ENCODE data around the gene CHM.
"Not testable (repeated sequence)": the region's sequence is repeated elsewhere in the genome, so short reads cannot be mapped to it uniquely, and the experiment has no call there.

Gene CHM

DNA sequence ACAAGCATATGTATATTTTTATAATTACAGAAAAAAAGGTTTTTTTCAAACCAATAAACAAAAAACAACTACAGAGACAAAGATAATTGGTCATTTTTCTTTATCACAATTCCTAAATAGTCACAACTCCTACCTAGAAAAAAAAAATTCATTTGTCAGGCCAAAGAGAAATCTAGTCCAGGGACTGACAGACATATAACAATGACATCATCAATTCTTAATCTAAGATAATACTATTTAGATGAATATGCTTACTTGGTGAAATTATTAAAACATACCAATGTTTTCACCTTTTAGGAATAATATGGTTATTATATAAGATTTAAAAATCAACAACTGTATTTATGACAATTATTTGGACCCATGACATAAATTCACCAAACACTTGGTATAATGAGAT lies 48.4 kb downstream of the CHM start:
- DNase-seq (ENCODE audit: low read depth in 2 of 2), result no peak

- DNase-seq (ENCODE audit: low read depth in 2 of 2), result no peak
These were observed 50.8 kb downstream of the CHM start for GRCh38 chrX:85996555-85996954.

- no peak for DNase-seq (ENCODE audit: low read depth in 2 of 2)
These were observed 51.7 kb downstream of the CHM start for GRCh38 chrX:85995641-85996040.

DNA sequence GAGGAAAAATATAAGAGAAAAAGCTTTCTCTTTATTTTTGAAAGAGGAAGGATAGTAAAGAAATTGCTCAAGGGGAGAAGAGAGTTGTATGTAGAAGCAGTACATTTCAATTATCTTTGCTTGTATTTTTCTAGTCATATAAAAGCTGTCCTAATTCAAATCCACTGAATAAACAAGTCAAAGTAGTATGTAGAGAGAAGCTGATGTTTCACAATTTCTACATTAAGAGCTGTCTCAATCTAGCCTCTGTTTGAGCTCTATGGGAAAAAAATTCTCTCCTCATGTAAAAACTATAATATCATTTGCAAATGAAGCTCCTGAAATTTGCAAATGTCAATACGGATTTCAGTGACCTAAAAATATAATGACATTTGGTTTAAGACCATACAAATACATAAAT lies 52.6 kb downstream of the CHM start:
- DNase-seq (ENCODE audit: low read depth in 2 of 2), result no peak

DNA sequence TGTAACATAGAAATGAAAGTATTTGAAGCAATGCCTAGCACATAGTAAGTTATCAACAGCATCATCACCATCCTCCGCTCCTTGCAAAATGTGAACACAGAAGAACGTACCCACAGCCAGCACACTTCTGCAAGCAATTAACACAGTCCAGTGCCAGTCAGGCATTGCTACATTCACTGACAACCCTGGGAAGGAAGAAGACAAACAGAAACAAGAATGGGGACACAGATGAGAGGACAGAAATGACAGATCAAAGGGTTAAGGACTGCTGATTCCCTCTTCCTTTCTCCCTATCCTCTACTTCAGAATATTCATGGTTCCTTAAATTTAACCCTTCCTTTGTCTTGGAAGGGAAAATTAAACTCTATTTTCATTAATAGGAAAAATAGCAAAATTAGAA lies 53.1 kb downstream of the CHM start:
- no peak for DNase-seq (ENCODE audit: low read depth in 2 of 2)

- no peak for DNase-seq (ENCODE audit: low read depth in 2 of 2)
These were observed 53.7 kb downstream of the CHM start for GRCh38 chrX:85993539-85994197.

DNA sequence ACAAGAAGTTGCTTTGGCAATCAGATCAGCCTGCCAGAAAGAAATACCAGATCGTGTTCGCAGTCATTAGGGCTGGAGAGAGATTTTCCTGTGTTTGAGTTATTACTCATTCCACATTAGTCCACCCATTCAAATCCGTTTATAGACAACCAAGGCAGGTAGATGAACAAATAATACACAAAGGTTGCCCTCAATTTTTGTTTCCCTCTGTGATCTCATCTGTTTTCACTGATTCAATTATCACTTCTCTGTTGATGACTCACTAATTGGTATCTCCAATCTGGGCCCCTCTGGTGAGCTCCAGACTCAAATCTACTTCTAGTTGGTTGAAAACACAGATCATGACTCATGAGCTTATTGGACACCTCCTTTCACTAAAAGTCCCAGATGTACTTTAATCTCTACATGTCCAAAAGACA lies 54.5 kb downstream of the CHM start:
- no peak for DNase-seq (ENCODE audit: low read depth in 2 of 2)

DNA sequence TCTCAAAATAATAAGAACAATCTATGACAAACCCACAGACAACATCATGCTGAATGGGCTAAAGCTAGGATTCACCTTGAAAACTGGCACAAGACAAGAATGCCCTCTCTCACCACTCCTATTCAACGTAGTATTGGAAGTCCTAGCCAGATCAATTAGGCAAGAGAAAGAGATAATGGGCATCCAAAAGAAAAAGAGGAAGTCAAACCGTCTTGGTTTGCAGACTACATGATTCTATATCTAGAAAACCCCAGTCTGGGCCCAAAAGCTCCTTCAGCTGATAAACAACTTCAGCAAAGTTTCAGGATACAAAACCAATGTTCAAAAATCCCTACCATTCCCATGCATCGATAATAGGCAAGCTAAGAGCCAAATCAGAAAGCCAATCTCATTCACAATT lies 59.0 kb downstream of the CHM start:
- no peak for DNase-seq (ENCODE audit: low read depth in 2 of 2)

GRCh38 chrX:85980286-85980685 lies 67.1 kb downstream of the CHM start:
- no peak for DNase-seq (ENCODE audit: low read depth in 2 of 2)

GRCh38 chrX:85977218-85977617 lies 70.1 kb downstream of the CHM start:
- no peak for DNase-seq (ENCODE audit: low read depth in 2 of 2)

- not testable (repeated sequence) for DNase-seq (ENCODE audit: low read depth in 2 of 2)
These were observed 75.0 kb downstream of the CHM start for GRCh38 chrX:85972351-85972750.

GRCh38 chrX:85964744-85965143 lies 82.6 kb downstream of the CHM start:
- DNase-seq (ENCODE audit: low read depth in 2 of 2), result no peak

DNA sequence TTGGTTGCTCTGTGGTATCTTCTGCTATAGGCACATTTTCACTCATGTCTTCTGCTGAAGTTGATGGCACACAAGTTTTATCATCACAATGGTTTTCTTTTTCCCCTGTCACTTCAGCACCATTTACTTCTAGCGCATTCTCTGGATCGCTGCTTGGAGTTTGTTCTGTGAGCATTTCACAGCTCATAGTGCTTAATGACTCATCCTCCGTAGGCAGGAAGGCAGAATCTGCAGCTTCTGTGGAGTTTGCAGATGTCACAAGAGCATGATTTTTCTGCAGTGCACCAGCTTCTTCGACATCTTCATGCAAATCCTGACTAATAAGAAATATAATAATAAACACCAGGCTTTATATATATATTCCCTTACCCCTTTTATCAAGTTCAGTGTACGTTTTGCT lies 83.6 kb downstream of the CHM start:
- DNase-seq (ENCODE audit: low read depth in 2 of 2), result no peak

DNA sequence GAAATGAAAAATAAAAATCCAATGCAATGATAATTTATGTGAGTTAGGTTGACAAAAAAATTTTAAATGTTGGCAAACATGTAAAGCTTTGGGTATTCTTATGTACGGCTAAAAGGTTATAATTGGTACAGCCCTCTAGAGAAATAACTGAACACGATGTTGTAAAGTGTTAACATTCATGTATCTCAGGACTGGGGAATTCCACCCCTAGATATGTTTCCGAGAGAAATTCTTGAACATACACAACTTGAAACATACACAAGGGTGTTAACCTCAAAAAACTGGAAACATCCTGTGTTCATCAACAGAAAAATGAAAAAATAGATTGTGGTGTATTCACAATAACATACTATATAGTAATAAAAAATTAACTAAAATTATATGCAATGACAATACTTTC lies 91.8 kb downstream of the CHM start:
- DNase-seq (ENCODE audit: low read depth in 2 of 2), result no peak

DNA sequence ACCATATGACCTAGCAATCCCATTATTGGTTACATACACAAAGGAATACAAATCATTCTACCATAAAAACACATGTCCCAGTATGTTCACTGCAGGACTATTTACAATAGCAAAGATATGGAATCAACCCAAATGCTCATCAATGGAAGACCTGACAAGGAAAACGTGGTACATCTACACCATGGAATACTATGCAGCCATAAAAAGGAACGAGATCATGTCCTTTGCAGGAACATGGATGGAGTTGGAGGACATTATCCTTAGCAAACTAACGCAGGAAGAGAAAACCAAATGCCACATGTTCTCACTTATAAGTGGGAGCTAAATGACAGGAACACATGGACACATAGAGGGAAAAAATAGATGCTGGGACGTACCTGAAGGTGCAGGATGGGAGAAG lies 102.6 kb downstream of the CHM start:
- not testable (repeated sequence) for DNase-seq (ENCODE audit: low read depth in 2 of 2)

- DNase-seq (ENCODE audit: low read depth in 2 of 2), result no peak
These were observed 106.1 kb downstream of the CHM start for GRCh38 chrX:85941275-85941674.

DNA sequence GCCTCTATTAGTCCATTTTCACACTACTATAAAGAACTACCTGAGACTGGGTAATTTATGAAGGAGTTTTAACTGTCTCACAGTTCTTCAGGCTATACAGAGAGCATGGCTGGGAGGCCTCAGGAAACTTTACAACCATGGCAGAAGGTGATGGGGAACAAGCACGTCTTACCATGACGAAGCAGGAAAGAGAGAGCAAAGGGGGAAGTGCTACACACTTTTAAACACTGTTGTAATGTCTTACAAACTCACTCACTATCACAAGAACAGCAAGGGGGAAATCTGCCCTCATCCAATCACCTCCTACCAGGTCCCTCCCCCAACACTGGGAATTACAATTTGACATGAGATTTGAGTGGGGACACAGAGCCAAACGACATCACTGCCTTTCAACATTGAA lies 107.4 kb downstream of the CHM start:
- not testable (repeated sequence) for DNase-seq (ENCODE audit: low read depth in 2 of 2)

- not testable (repeated sequence) for DNase-seq (ENCODE audit: low read depth in 2 of 2)
These were observed 113.0 kb downstream of the CHM start for GRCh38 chrX:85934399-85934798.

DNA sequence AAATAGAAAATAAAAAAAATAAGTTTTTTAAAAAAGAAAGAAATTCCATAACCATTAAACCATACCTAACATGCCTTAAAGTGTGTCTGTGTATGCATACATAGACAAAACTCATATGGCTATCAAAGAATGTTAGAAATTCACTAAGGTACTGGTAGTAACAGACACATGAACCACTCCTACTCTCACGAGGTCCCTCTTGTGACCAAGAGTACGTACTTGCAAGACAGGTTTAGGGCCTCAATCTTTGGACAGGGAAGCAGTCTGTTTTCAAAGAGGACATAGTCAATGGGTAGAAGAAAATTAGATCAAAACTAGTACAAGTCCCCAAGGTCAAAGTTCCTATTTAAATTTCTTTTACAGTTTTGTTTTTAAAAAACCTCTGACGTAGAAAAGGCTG lies 117.3 kb downstream of the CHM start:
- DNase-seq (ENCODE audit: low read depth in 2 of 2), result no peak

GRCh38 chrX:85928606-85929005 lies 118.8 kb downstream of the CHM start:
- no peak for DNase-seq (ENCODE audit: low read depth in 2 of 2)

- no peak for DNase-seq (ENCODE audit: low read depth in 2 of 2)
These were observed 119.6 kb downstream of the CHM start for GRCh38 chrX:85927740-85928139.

GRCh38 chrX:85922821-85923220 lies 124.5 kb downstream of the CHM start:
- DNase-seq (ENCODE audit: low read depth in 2 of 2), result no peak

GRCh38 chrX:85916656-85917280 lies 130.6 kb downstream of the CHM start:
- not testable (repeated sequence) for DNase-seq (ENCODE audit: low read depth in 2 of 2)

- DNase-seq (ENCODE audit: low read depth in 2 of 2), result no peak
These were observed 132.9 kb downstream of the CHM start for GRCh38 chrX:85914431-85914830.
